PC-9 (cell line): Measurements from ENCODE around the gene ARSK. TPM values are rescaled to one million over a fixed set of nuclear protein-coding genes. Genes with fewer than 3 reads are reported as not detected.

Experiments used
- BruUV-seq: library from RNA; stranded (reverse); fragments of 400-500 nt; replicated peaks from 2 replicates; lab custom pipeline; 2021; lab: Mats Ljungman, UMichigan
- CTCF ChIA-PET: fragments of 300-600 bp; sonication (Branson Sonifier 250); formaldehyde crosslinking; loops from one replicate; lab custom pipeline; 2022; ENCODE audit warnings: antibody characterized with exemption; lab: Charles Lee
- POLR2A ChIA-PET: fragments of 300-600 bp; sonication (Branson Sonifier 250); formaldehyde crosslinking; loops from one replicate; lab custom pipeline; 2022; ENCODE audit warnings: antibody characterized with exemption; ENCODE audit not compliant: unreplicated experiment; lab: Charles Lee
- DNase-seq, 2 experiments: peaks; one replicate each; pipeline versions ENCODE4 v3.0.0 to v3.0.0-alpha.2; 2015 to 2022; ENCODE audit warnings: mixed read lengths in 1 of 2
- H2AFZ ChIP-seq: fragments of 200-600 bp; sonication (generic); 2 replicates; pipeline ENCODE4 v1.8.1; 2017; ENCODE audit warnings: antibody characterized with exemption
- H3F3A ChIP-seq: fragments of 200-600 bp; sonication (generic); 2 replicates; pipeline ENCODE4 v1.8.1; 2017; ENCODE audit warnings: antibody characterized with exemption, mild to moderate bottlenecking, low read depth; ENCODE audit not compliant: insufficient read depth
- H3K27ac ChIP-seq: fragments of 200-600 bp; sonication (generic); 2 replicates; pipeline ENCODE4 v1.6.1; 2016; ENCODE audit warnings: mixed run types
- H3K27me3 ChIP-seq: fragments of 200-600 bp; sonication (generic); 2 replicates; pipeline ENCODE4 v1.6.1; 2016; ENCODE audit warnings: low read depth, mixed run types; ENCODE audit not compliant: insufficient read depth
- H3K36me3 ChIP-seq: fragments of 200-600 bp; sonication (generic); 2 replicates; pipeline ENCODE4 v1.6.1; 2016; ENCODE audit warnings: low read depth, mixed run types
- H3K4me1 ChIP-seq: fragments of 200-600 bp; sonication (generic); replicated peaks from 2 replicates; pipeline ENCODE4 v1.6.1; 2016; ENCODE audit warnings: mixed run types; ENCODE audit not compliant: insufficient read depth
- H3K4me2 ChIP-seq: fragments of 200-600 bp; sonication (generic); 2 replicates; pipeline ENCODE4 v1.6.1; 2017; ENCODE audit warnings: mixed run types
- H3K4me3 ChIP-seq: fragments of 200-600 bp; sonication (generic); 2 replicates; pipeline ENCODE4 v1.6.1; 2016; ENCODE audit warnings: mixed run types
- H3K79me2 ChIP-seq: fragments of 200-600 bp; sonication (generic); 2 replicates; pipeline ENCODE4 v1.6.1; 2017; ENCODE audit warnings: low read depth, mixed run types
- H3K9me2 ChIP-seq: fragments of 200-600 bp; sonication (generic); 2 replicates; pipeline ENCODE4 v1.8.1; 2017; ENCODE audit warnings: mild to moderate bottlenecking; ENCODE audit not compliant: insufficient read depth
- H3K9me3 ChIP-seq: fragments of 200-600 bp; sonication (generic); 2 replicates; pipeline ENCODE4 v1.8.1; 2016; ENCODE audit warnings: low read depth; ENCODE audit not compliant: insufficient read depth
- H4K20me1 ChIP-seq: fragments of 200-600 bp; sonication (generic); 2 replicates; pipeline ENCODE4 v1.8.1; 2017; ENCODE audit not compliant: insufficient read depth
- EZH2 ChIP-seq: fragments of 200-600 bp; sonication (generic); IDR thresholded peaks from 2 replicates; pipeline ENCODE4 v1.8.0; 2017; ENCODE audit warnings: antibody characterized with exemption, low read depth
- intact Hi-C: fragments of 100-400 bp; cut with micrococcal nuclease; formaldehyde crosslinking; loops from one replicate; pipeline ENCODE4 v1.10.0; 2022; ENCODE audit not compliant: unreplicated experiment
- total RNA-seq: library from RNA; stranded (reverse); gene quantifications from 2 replicates; pipeline ENCODE4 v1.2.3, GENCODE V29; 2021
- TF ChIP-seq, protein P1 (sequence below): fragments of 200-600 bp; sonication (generic); conservative IDR thresholded peaks from 2 replicates; pipeline ENCODE4 v1.6.1; 2017; ENCODE audit warnings: mixed run types, antibody characterized with exemption, mild to moderate bottlenecking, moderate library complexity

Gene ARSK
- total RNA-seq, 1 experiment from 2014 or later: 5.8 TPM

GRCh38 chr5:95595289-95595931, 40.5 kb downstream of the ARSK start:
- TF ChIP-seq, protein P1, sequence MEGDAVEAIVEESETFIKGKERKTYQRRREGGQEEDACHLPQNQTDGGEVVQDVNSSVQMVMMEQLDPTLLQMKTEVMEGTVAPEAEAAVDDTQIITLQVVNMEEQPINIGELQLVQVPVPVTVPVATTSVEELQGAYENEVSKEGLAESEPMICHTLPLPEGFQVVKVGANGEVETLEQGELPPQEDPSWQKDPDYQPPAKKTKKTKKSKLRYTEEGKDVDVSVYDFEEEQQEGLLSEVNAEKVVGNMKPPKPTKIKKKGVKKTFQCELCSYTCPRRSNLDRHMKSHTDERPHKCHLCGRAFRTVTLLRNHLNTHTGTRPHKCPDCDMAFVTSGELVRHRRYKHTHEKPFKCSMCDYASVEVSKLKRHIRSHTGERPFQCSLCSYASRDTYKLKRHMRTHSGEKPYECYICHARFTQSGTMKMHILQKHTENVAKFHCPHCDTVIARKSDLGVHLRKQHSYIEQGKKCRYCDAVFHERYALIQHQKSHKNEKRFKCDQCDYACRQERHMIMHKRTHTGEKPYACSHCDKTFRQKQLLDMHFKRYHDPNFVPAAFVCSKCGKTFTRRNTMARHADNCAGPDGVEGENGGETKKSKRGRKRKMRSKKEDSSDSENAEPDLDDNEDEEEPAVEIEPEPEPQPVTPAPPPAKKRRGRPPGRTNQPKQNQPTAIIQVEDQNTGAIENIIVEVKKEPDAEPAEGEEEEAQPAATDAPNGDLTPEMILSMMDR: no peak
- TF ChIP-seq EZH2: no peak

DNA sequence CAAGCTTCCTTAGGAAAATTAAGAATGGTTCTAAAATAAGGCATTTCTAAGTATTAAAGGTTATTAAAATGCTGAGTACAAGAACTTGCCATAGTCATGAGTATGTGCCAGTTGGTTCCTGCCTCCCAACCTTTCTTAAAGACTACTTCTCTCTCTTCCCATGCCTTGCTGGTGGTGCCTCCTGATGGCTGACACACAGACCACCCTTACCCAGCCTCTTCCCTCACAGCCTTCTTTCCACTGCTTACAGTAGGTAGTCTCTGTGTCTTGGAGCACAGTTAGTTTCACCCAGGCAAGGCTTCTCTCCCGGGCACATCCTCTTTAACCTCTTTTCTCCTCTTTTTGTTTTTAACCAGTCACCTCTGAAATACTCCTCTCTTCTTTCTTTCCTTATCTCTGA, 44.4 kb downstream of the ARSK start:
- Histone ChIP-seq H3K9me2 (no peaks in the 10 kb centered on the region), H4K20me1 (no peaks in the 10 kb centered on the region), H3K4me3 (no peak overlapping the region), H3K27me3 (no peaks in the 10 kb centered on the region), H3K79me2 (no peaks in the 10 kb centered on the region), H3K36me3 (no peaks in the 10 kb centered on the region), H3K4me2 (no peak overlapping the region), H3K9me3 (no peaks in the 10 kb centered on the region), H3K4me1 (no peaks in the 10 kb centered on the region), H3K27ac (no peak overlapping the region), H2AFZ (no peak overlapping the region), H3F3A (no peaks in the 10 kb centered on the region)
- CTCF ChIA-PET: no interaction called here
- POLR2A ChIA-PET: no interaction called here
- no peak for DNase-seq
- TF ChIP-seq EZH2: no peak
- TF ChIP-seq, protein P1: no peak
- intact Hi-C loops: no loop called here
- BruUV-seq: no TSS peak

More at GRCh38 chr5:95595289-95595931, 40.5 kb downstream of the ARSK start:
- H2AFZ ChIP-seq: no peak overlapping the region
- POLR2A ChIA-PET: no interaction called here
- no peak for DNase-seq
- no peaks in the 10 kb centered on the region for H3F3A ChIP-seq
- no peaks in the 10 kb centered on the region for H3K79me2 ChIP-seq
- H3K27me3 ChIP-seq: no peaks in the 10 kb centered on the region
- H3K4me1 ChIP-seq: 0 out of 2 replicates have a peak, but pooled peaks cover 4% of the 10 kb centered on the region
- H3K27ac ChIP-seq: no peak overlapping the region
- H3K4me2 ChIP-seq: no peak overlapping the region
- no peaks in the 10 kb centered on the region for H3K36me3 ChIP-seq
- intact Hi-C loops: no loop called here
- H4K20me1 ChIP-seq: no peaks in the 10 kb centered on the region
- no peak overlapping the region for H3K4me3 ChIP-seq
- CTCF ChIA-PET: no interaction called here
- no peaks in the 10 kb centered on the region for H3K9me2 ChIP-seq
- no peaks in the 10 kb centered on the region for H3K9me3 ChIP-seq
- no TSS peak for BruUV-seq

DNA sequence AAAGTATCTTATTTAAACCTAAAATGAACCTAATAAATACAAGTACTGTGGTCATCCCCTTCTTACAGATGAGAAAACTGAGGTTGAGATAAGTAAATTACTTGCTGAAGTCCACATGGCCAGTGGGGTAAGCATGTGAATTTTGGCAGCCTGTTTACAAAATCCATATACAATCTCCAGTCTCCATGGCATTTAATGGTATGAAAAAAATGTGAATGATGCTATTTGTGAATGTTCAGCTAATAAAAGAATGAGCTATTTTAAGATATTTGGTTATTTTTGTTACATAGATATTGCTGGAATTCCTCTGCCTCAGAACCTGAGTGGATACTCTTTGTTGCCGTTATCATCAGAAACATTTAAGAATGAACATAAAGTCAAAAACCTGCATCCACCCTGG, 45.7 kb downstream of the ARSK start:
- DNase-seq: no peak
- Histone ChIP-seq H3K9me2 (no peaks in the 10 kb centered on the region), H3K9me3 (no peaks in the 10 kb centered on the region), H3K27me3 (no peaks in the 10 kb centered on the region), H3K4me3 (no peak overlapping the region), H3F3A (no peaks in the 10 kb centered on the region), H3K27ac (no peak overlapping the region), H3K4me2 (no peak overlapping the region), H3K36me3 (no peaks in the 10 kb centered on the region), H2AFZ (no peak overlapping the region), H4K20me1 (no peaks in the 10 kb centered on the region), H3K4me1 (no peaks in the 10 kb centered on the region), H3K79me2 (no peaks in the 10 kb centered on the region)
- intact Hi-C loops: no loop called here
- ChIA-PET POLR2A (no interaction called here), CTCF (no interaction called here)
- no peak for TF ChIP-seq EZH2
- TF ChIP-seq, protein P1: no peak
- BruUV-seq: no TSS peak
